ENCODE data around the gene CHKA.

The CHKA gene

GRCh38 chr11:68042219-68043028 is 78.8 kb downstream of the CHKA start:
- no peak for TF ChIP-seq CTCF (IDR thresholded peaks at IDR 0.05; ENCODE audit: low read length, missing control alignments)
- no peak overlapping the region for H3K4me3 ChIP-seq (replicated peaks; ENCODE audit: low read depth, low read length)
- no peak for DNase-seq (ENCODE audit: low read depth)

GRCh38 chr11:68041617-68042218 is 79.5 kb downstream of the CHKA start:
- DNase-seq (ENCODE audit: low read depth), result no peak
- no peak for TF ChIP-seq CTCF (IDR thresholded peaks at IDR 0.05; ENCODE audit: low read length, missing control alignments)
- H3K4me3 ChIP-seq (replicated peaks; ENCODE audit: low read depth, low read length), result no peak overlapping the region

- no peak for TF ChIP-seq CTCF (IDR thresholded peaks at IDR 0.05; ENCODE audit: low read length, missing control alignments)
- no peak for DNase-seq (ENCODE audit: low read depth)
- H3K4me3 ChIP-seq (replicated peaks; ENCODE audit: low read depth, low read length), result peak overlapping the region; percentile 73
Observed at GRCh38 chr11:68040957-68041591, 80.1 kb downstream of the CHKA start.

GRCh38 chr11:68040101-68040956 is 80.9 kb downstream of the CHKA start:
- peak overlapping the region; percentile 73 for H3K4me3 ChIP-seq (replicated peaks; ENCODE audit: low read depth, low read length)
- DNase-seq (ENCODE audit: low read depth), result peak; percentile 79
- TF ChIP-seq CTCF (IDR thresholded peaks at IDR 0.05; ENCODE audit: low read length, missing control alignments), result no peak

- TF ChIP-seq CTCF (IDR thresholded peaks at IDR 0.05; ENCODE audit: low read length, missing control alignments), result no peak
- DNase-seq (ENCODE audit: low read depth), result no peak
- peak overlapping the region; percentile 73 for H3K4me3 ChIP-seq (replicated peaks; ENCODE audit: low read depth, low read length)
Observed at GRCh38 chr11:68039526-68040086, 81.6 kb downstream of the CHKA start.

All from fibroblast of pulmonary artery (primary cell).